HEK293T (cell line): Measurements from ENCODE around the gene NTN1.

Experiments
- ARNT ChIP-seq: fragments of 450-650 bp; IDR thresholded peaks from 2 replicates; pipeline ENCODE4 v1.6.1; 2017; ENCODE audit warnings: mild to moderate bottlenecking
- BHLHE40 ChIP-seq: fragments of 450-650 bp; IDR thresholded peaks from 2 replicates; pipeline ENCODE4 v1.6.1; 2016; ENCODE audit warnings: mild to moderate bottlenecking, moderate library complexity, borderline replicate concordance
- CTBP1 ChIP-seq: fragments of 450-650 bp; IDR thresholded peaks from 2 replicates; pipeline ENCODE4 v1.6.1; 2016; ENCODE audit warnings: borderline replicate concordance
- ELF4 ChIP-seq: fragments of 450-650 bp; IDR thresholded peaks from 2 replicates; pipeline ENCODE4 v1.6.1; 2017; ENCODE audit warnings: antibody characterized with exemption
- FOXA1 ChIP-seq: fragments of 450-650 bp; IDR thresholded peaks from 2 replicates; pipeline ENCODE4 v1.6.1; 2016; ENCODE audit warnings: mild to moderate bottlenecking
- FOXK2 ChIP-seq: fragments of 450-650 bp; IDR thresholded peaks from 2 replicates; pipeline ENCODE4 v1.6.1; 2016; ENCODE audit warnings: mild to moderate bottlenecking
- FOXM1 ChIP-seq: fragments of 450-650 bp; IDR thresholded peaks from 2 replicates; pipeline ENCODE4 v1.6.1; 2017; ENCODE audit warnings: mild to moderate bottlenecking, borderline replicate concordance
- HDGF ChIP-seq: fragments of 450-650 bp; IDR thresholded peaks from 2 replicates; pipeline ENCODE4 v1.6.1; 2017; ENCODE audit warnings: antibody characterized with exemption, borderline replicate concordance
- PKNOX1 ChIP-seq: fragments of 450-650 bp; IDR thresholded peaks from 2 replicates; pipeline ENCODE4 v1.6.1; 2016
- SP1 ChIP-seq: fragments of 450-650 bp; IDR thresholded peaks from 2 replicates; pipeline ENCODE4 v1.6.1; 2017
- SUZ12 ChIP-seq: fragments of 450-650 bp; IDR thresholded peaks from 2 replicates; pipeline ENCODE4 v1.6.1; 2016; ENCODE audit warnings: mild to moderate bottlenecking
- TARDBP ChIP-seq: fragments of 450-650 bp; IDR thresholded peaks from 2 replicates; pipeline ENCODE4 v1.6.1; 2016

- TF ChIP-seq SP1: no peak
- no peak for TF ChIP-seq FOXK2
- no peak for TF ChIP-seq HDGF
- TF ChIP-seq BHLHE40: no peak
- TF ChIP-seq ELF4: no peak
- no peak for TF ChIP-seq TARDBP
- TF ChIP-seq FOXM1: no peak
- no peak for TF ChIP-seq SUZ12
- TF ChIP-seq CTBP1: no peak
- TF ChIP-seq PKNOX1: no peak
- no peak for TF ChIP-seq FOXA1
- TF ChIP-seq ARNT: no peak
Observed at GRCh38 chr17:9158544-9159452, 137.5 kb downstream of the NTN1 start.
